NCI-H82 treated with DMSO at 0.1 percent for 48 hours (cell line): Measurements from ENCODE around the gene GPR37L1.

Experiments used
- DNase-seq: peaks from one replicate; lab custom pipeline; 2025; ENCODE audit not compliant: unreplicated experiment; lab: John Stamatoyannopoulos, UW

GPR37L1 gene

GRCh38 chr1:202122639-202123335 is at the start of gene GPR37L1:
Gene GPR37L1, plus strand, starts transcription at chr1:202122917. Its CDS starts 47 bp downstream, at chr1:202122964.
- DNase-seq, result no peak

GRCh38 chr1:202073206-202073605 is 49.5 kb upstream of the GPR37L1 start:
- DNase-seq, result no peak

- DNase-seq, result no peak
Observed at GRCh38 chr1:202074985-202075384, 47.7 kb upstream of the GPR37L1 start.

GRCh38 chr1:202075389-202075788 is 47.3 kb upstream of the GPR37L1 start:
- no peak for DNase-seq

GRCh38 chr1:202076050-202076511 is 46.6 kb upstream of the GPR37L1 start:
- no peak for DNase-seq

- DNase-seq, result peak; percentile 47
Observed at GRCh38 chr1:202078241-202078640, 44.5 kb upstream of the GPR37L1 start.

- DNase-seq, result no peak
Observed at GRCh38 chr1:202081992-202082391, 40.7 kb upstream of the GPR37L1 start.

GRCh38 chr1:202084791-202085681 is 37.7 kb upstream of the GPR37L1 start:
- no peak for DNase-seq

- DNase-seq, result no peak
Observed at GRCh38 chr1:202085682-202086373, 36.9 kb upstream of the GPR37L1 start.

- DNase-seq, result no peak
Observed at GRCh38 chr1:202086579-202087350, 36.0 kb upstream of the GPR37L1 start.

- DNase-seq, result no peak
Observed at GRCh38 chr1:202088206-202088605, 34.5 kb upstream of the GPR37L1 start.

- DNase-seq, result no peak
Observed at GRCh38 chr1:202090994-202091393, 31.7 kb upstream of the GPR37L1 start.

- no peak for DNase-seq
Observed at GRCh38 chr1:202093858-202094257, 28.9 kb upstream of the GPR37L1 start.

GRCh38 chr1:202101184-202101583 is 21.5 kb upstream of the GPR37L1 start:
- DNase-seq, result no peak

- DNase-seq, result no peak
Observed at GRCh38 chr1:202104073-202104472, 18.6 kb upstream of the GPR37L1 start.

GRCh38 chr1:202105571-202106339 is 17.0 kb upstream of the GPR37L1 start:
- peak; percentile 80 for DNase-seq

- DNase-seq, result no peak
Observed at GRCh38 chr1:202106340-202107254, 16.1 kb upstream of the GPR37L1 start.

GRCh38 chr1:202107321-202107761 is 15.4 kb upstream of the GPR37L1 start:
- DNase-seq, result no peak
